IMR-90 (cell line): ENCODE data around the gene PNMA6F. TPM values are rescaled to one million over a fixed set of nuclear protein-coding genes. Genes with fewer than 3 reads are reported as not detected.

Source experiments
- ATAC-seq: fragments of 200-7000 bp; cut with Tn5 transposase; 2 replicates; pipeline ENCODE4 v1.9.1; 2020; ENCODE audit warnings: low read depth, mild to moderate bottlenecking, moderate library complexity
- BruUV-seq: library from RNA; stranded (reverse); fragments of 400-500 nt; replicated peaks from 2 replicates; lab custom pipeline; 2021; lab: Mats Ljungman, UMichigan
- CTCF ChIA-PET: fragments of 300-600 bp; formaldehyde crosslinking; extraction: SDS; loops from one replicate; lab custom pipeline; 2021; ENCODE audit warnings: antibody characterized with exemption; lab: Yijun Ruan, JAX
- POLR2A ChIA-PET: fragments of 300-600 bp; sonication (Branson Sonifier 250); formaldehyde crosslinking; loops from one replicate; lab custom pipeline; 2022; ENCODE audit warnings: antibody characterized with exemption; ENCODE audit not compliant: unreplicated experiment; lab: Charles Lee
- DNase-seq: peaks from one replicate; pipeline ENCODE4 v3.0.0; 2013
- H2AFZ ChIP-seq: replicated peaks from 2 replicates; pipeline ENCODE3; 2013; ENCODE audit warnings: low read length, mild to moderate bottlenecking; ENCODE audit not compliant: poor library complexity
- H2AK5ac ChIP-seq: 2 replicates; pipeline ENCODE4 v1.6.1; 2013; ENCODE audit warnings: low read depth, low read length, inconsistent platforms
- H2AK9ac ChIP-seq: replicated peaks from 2 replicates; pipeline ENCODE3; 2013; ENCODE audit warnings: mild to moderate bottlenecking, low read depth, low read length, moderate library complexity; ENCODE audit not compliant: poor library complexity
- H2BK120ac ChIP-seq: 2 replicates; pipeline ENCODE4 v1.6.1; 2013; ENCODE audit warnings: low read depth, low read length, inconsistent platforms
- H2BK15ac ChIP-seq: 3 replicates; pipeline ENCODE4 v1.6.1; 2013; ENCODE audit warnings: low read depth, low read length, inconsistent platforms
- H2BK20ac ChIP-seq: 2 replicates; pipeline ENCODE4 v1.6.1; 2013; ENCODE audit warnings: low read depth, mild to moderate bottlenecking, inconsistent platforms, low read length, moderate library complexity
- H2BK5ac ChIP-seq: 2 replicates; pipeline ENCODE4 v1.6.1; 2013; ENCODE audit warnings: mild to moderate bottlenecking, low read depth, low read length, inconsistent platforms; ENCODE audit not compliant: poor library complexity, severe bottlenecking
- H3K14ac ChIP-seq: replicated peaks from 2 replicates; pipeline ENCODE4 v1.6.1; 2013; ENCODE audit warnings: low read depth, low read length, inconsistent platforms
- H3K18ac ChIP-seq: 2 replicates; pipeline ENCODE4 v1.6.1; 2013; ENCODE audit warnings: low read depth, low read length, control low read depth
- H3K23ac ChIP-seq: 2 replicates; pipeline ENCODE4 v1.6.1; 2013; ENCODE audit warnings: low read depth, low read length, inconsistent platforms
- H3K27ac ChIP-seq: 2 replicates; pipeline ENCODE4 v1.5.1; 2013; ENCODE audit warnings: mild to moderate bottlenecking, control low read depth, low read length; ENCODE audit not compliant: insufficient read depth
- H3K27me3 ChIP-seq: 2 replicates; pipeline ENCODE4 v1.6.1; 2013; ENCODE audit warnings: low read length; ENCODE audit not compliant: control insufficient read depth, insufficient read depth
- H3K36me3 ChIP-seq: 2 replicates; pipeline ENCODE4 v1.6.1; 2013; ENCODE audit warnings: low read length, mixed read lengths; ENCODE audit not compliant: control insufficient read depth, insufficient read depth
- H3K4ac ChIP-seq: 2 replicates; pipeline ENCODE4 v1.6.1; 2013; ENCODE audit warnings: low read depth, low read length, inconsistent platforms
- H3K4me1 ChIP-seq: 2 replicates; pipeline ENCODE4 v1.6.1; 2013; ENCODE audit warnings: low read length, mixed read lengths; ENCODE audit not compliant: control insufficient read depth, insufficient read depth
- H3K4me2 ChIP-seq: 2 replicates; pipeline ENCODE4 v1.6.1; 2013; ENCODE audit warnings: low read depth, mild to moderate bottlenecking, control low read depth, low read length, moderate library complexity
- H3K4me3 ChIP-seq: 2 replicates; pipeline ENCODE4 v1.5.1; 2013; ENCODE audit warnings: low read depth, mild to moderate bottlenecking, control low read depth, low read length, moderate library complexity; ENCODE audit not compliant: insufficient read depth
- H3K56ac ChIP-seq: 2 replicates; pipeline ENCODE4 v1.6.1; 2013; ENCODE audit warnings: low read length, inconsistent platforms; ENCODE audit not compliant: insufficient read depth; ENCODE audit errors: extremely low read depth
- H3K79me1 ChIP-seq, 2 experiments: 2 replicates each; pipeline ENCODE4 v1.6.1; 2013; ENCODE audit warnings: low read length in 2 of 2, inconsistent platforms in 1 of 2, low read depth in 1 of 2
- H3K9ac ChIP-seq: 2 replicates; pipeline ENCODE4 v1.6.1; 2013; ENCODE audit warnings: low read depth, low read length, control low read depth
- H3K9me1 ChIP-seq: 2 replicates; pipeline ENCODE4 v1.6.1; 2013; ENCODE audit warnings: low read length, inconsistent platforms; ENCODE audit not compliant: insufficient read depth
- H3K9me3 ChIP-seq: 2 replicates; pipeline ENCODE4 v1.6.1; 2013; ENCODE audit warnings: low read length; ENCODE audit not compliant: control insufficient read depth, insufficient read depth
- H4K20me1 ChIP-seq: 2 replicates; pipeline ENCODE4 v1.6.1; 2013; ENCODE audit warnings: low read length, inconsistent platforms; ENCODE audit not compliant: insufficient read depth
- H4K5ac ChIP-seq: 2 replicates; pipeline ENCODE4 v1.6.1; 2013; ENCODE audit warnings: mild to moderate bottlenecking, low read depth, low read length, control low read depth
- H4K8ac ChIP-seq, 2 experiments: 2 replicates each; pipeline ENCODE4 v1.6.1; 2013; ENCODE audit warnings: low read depth in 2 of 2, low read length in 2 of 2, control low read depth in 1 of 2, inconsistent platforms in 1 of 2
- H4K91ac ChIP-seq: 2 replicates; pipeline ENCODE4 v1.6.1; 2013; ENCODE audit warnings: low read depth, low read length, inconsistent platforms; ENCODE audit not compliant: insufficient read depth
- CEBPB ChIP-seq: IDR thresholded peaks from 2 replicates; pipeline ENCODE4 v1.6.1; 2012; ENCODE audit warnings: low read depth, low read length, improper control_type of control experiment
- ELK1 ChIP-seq: fragments of 150-350 bp; IDR thresholded peaks from 2 replicates; pipeline ENCODE4 v1.6.1; 2016; ENCODE audit warnings: low read depth, mild to moderate bottlenecking, low read length, moderate library complexity, borderline replicate concordance
- MAZ ChIP-seq: IDR thresholded peaks from 2 replicates; pipeline ENCODE4 v1.6.1; 2012; ENCODE audit warnings: low read depth, mild to moderate bottlenecking, low read length, improper control_type of control experiment, moderate library complexity, borderline replicate concordance
- NFE2L2 ChIP-seq: fragments of 150-350 bp; IDR thresholded peaks from 2 replicates; pipeline ENCODE4 v1.6.1; 2016; ENCODE audit warnings: low read depth, mild to moderate bottlenecking, low read length
- POLR2A ChIP-seq: IDR thresholded peaks from 2 replicates; pipeline ENCODE4 v1.6.1; 2012; ENCODE audit warnings: mild to moderate bottlenecking, low read depth, low read length
- WGBS, 2 experiments: methylation state at CpG; one replicate each; pipeline versions ENCODE4 v1.1.5 to v1.1.7; 2013; ENCODE audit warnings: missing lambda C conversion rate in 2 of 2; ENCODE audit not compliant: insufficient read length in 1 of 2; ENCODE audit errors: extremely low coverage in 2 of 2; 5-methylcytosine and 5-hydroxymethylcytosine counted together
- dilution Hi-C: fragments of 300-500 bp; cut with HindIII; formaldehyde crosslinking; loops from one replicate; pipeline ENCODE4 v1.14.3; 2018; ENCODE audit warnings: low sequenced_read_pairs; ENCODE audit not compliant: unreplicated experiment
- in situ Hi-C: fragments of 300-500 bp; cut with MboI; formaldehyde crosslinking; loops from 3 replicates; pipeline ENCODE4 v1.14.3; 2019; ENCODE audit warnings: low sequenced_read_pairs, inconsistent platforms, mixed read lengths
- intact Hi-C: fragments of 100-400 bp; cut with micrococcal nuclease; formaldehyde crosslinking; loops from 2 replicates; pipeline ENCODE4 v1.10.0; 2022
- polyA plus RNA-seq, 3 experiments: library from polyadenylated mRNA; depleted of rRNA; stranded (reverse); fragments of >200 nt; gene quantifications; 2 replicates each; pipeline ENCODE4 v1.2.3, GENCODE V29; 2012; ENCODE audit warnings: low replicate concordance in 1 of 3
- total RNA-seq: library from RNA; depleted of rRNA; stranded (reverse); fragments of >200 nt; gene quantifications from 2 replicates; pipeline ENCODE4 v1.2.3, GENCODE V29; 2012
- TF ChIP-seq, protein P1 (sequence below): fragments of 150-350 bp; IDR thresholded peaks from 2 replicates; pipeline ENCODE4 v1.6.1; 2017; ENCODE audit warnings: mild to moderate bottlenecking, antibody characterized with exemption, low read length, low read depth

The PNMA6F gene
- total and polyA plus RNA-seq, 2 of the 4 experiments (the other 2 are of a cell fraction), result not detected

- H3K23ac ChIP-seq, result no peak overlapping the region
Measured at GRCh38 chrX:153333266-153333665, 11.7 kb upstream of the PNMA6F start.

More at GRCh38 chrX:153333266-153333665, 11.7 kb upstream of the PNMA6F start:
- no peak overlapping the region for H2AFZ ChIP-seq
- H4K5ac ChIP-seq, result no peak overlapping the region
- no peak overlapping the region for H2BK15ac ChIP-seq
- H3K4ac ChIP-seq, result no peak overlapping the region
- no peak overlapping the region for H3K27ac ChIP-seq
- no peak overlapping the region for H4K8ac ChIP-seq
- H3K9ac ChIP-seq, result no peak overlapping the region
- H3K79me1 ChIP-seq, result peaks cover 0 to 21% of the 10 kb centered on the region in 2 experiments; a peak in 3 of 4 replicates
- H2BK20ac ChIP-seq, result no peak overlapping the region
- H3K56ac ChIP-seq, result no peak overlapping the region; the same call in 1 of the 2 replicates
- peaks cover 9% of the 10 kb centered on the region for H3K27me3 ChIP-seq
- H2BK5ac ChIP-seq, result no peak overlapping the region
- H3K9me3 ChIP-seq, result no peaks in the 10 kb centered on the region
- ATAC-seq, result peak; percentile 3; the same call in 1 of the 2 replicates
- intact Hi-C loops, result no loop called here
- no peak overlapping the region for H3K18ac ChIP-seq
- dilution Hi-C loops, result no loop called here
- no TSS peak for BruUV-seq
- no peak overlapping the region for H3K14ac ChIP-seq
- DNase-seq, result peak; percentile 55
- in situ Hi-C loops, result no loop called here
- ChIA-PET POLR2A (no interaction called here), CTCF (no interaction called here)
- WGBS, 2 experiments, result no CpG with 5 or more reads among the region's 2 CpGs
- peaks cover 6% of the 10 kb centered on the region; the same call in 1 of the 2 replicates for H3K36me3 ChIP-seq
- H2AK5ac ChIP-seq, result no peak overlapping the region
- no peak for TF ChIP-seq NFE2L2
- no peak for TF ChIP-seq POLR2A
- TF ChIP-seq MAZ, result no peak
- TF ChIP-seq, protein P1, sequence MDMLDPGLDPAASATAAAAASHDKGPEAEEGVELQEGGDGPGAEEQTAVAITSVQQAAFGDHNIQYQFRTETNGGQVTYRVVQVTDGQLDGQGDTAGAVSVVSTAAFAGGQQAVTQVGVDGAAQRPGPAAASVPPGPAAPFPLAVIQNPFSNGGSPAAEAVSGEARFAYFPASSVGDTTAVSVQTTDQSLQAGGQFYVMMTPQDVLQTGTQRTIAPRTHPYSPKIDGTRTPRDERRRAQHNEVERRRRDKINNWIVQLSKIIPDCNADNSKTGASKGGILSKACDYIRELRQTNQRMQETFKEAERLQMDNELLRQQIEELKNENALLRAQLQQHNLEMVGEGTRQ, result no peak
- peak; percentile 87 for TF ChIP-seq CEBPB
- no peak for TF ChIP-seq ELK1
- H3K4me1 ChIP-seq, result peaks cover 2% of the 10 kb centered on the region; the same call in 1 of the 2 replicates
- no peak overlapping the region for H2BK120ac ChIP-seq
- H2AK9ac ChIP-seq, result no peak overlapping the region
- H3K9me1 ChIP-seq, result no peaks in the 10 kb centered on the region
- H4K20me1 ChIP-seq, result peaks cover 4% of the 10 kb centered on the region; the same call in 1 of the 2 replicates
- peak overlapping the region; percentile 100; the same call in 1 of the 2 replicates for H3K4me2 ChIP-seq
- H3K4me3 ChIP-seq, result peak overlapping the region; percentile 98; the same call in 1 of the 2 replicates
- no peak overlapping the region for H4K91ac ChIP-seq
